Erythroblast (primary cell): ENCODE measurements around the gene PACSIN1.

Source experiments
- GATA1 ChIP-seq: IDR thresholded peaks from 2 replicates; pipeline ENCODE4 v1.6.1; 2011; ENCODE audit warnings: low read depth, mild to moderate bottlenecking, control low read depth, low read length, moderate library complexity
- POLR2A ChIP-seq: IDR thresholded peaks from 2 replicates; pipeline ENCODE4 v1.6.1; 2011; ENCODE audit warnings: mild to moderate bottlenecking, low read length

DNA sequence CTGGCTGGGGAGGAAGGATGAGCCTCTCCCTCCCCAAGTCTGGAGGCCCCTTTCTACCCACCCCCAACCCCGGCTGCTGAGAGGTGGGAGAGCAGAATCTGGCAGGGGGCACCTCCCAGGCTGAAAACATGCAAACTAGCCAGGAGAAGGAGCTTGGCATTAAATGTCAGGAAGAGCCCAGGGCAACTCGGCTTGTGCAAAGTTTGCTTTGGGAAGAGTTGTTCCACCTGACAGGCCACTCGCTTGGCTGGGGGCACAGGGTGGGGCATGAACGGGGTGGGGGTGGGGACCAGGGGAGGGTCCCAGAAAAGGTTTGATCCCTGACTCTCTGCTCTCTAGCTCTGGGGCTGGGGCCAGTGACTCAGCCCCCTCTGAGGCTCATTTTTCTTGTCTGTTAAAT lies 87.3 kb downstream of the PACSIN1 start:
- no peak for TF ChIP-seq POLR2A
- no peak for TF ChIP-seq GATA1
